ENCODE results near the gene HCAR3.

- TF ChIP-seq, protein P1, sequence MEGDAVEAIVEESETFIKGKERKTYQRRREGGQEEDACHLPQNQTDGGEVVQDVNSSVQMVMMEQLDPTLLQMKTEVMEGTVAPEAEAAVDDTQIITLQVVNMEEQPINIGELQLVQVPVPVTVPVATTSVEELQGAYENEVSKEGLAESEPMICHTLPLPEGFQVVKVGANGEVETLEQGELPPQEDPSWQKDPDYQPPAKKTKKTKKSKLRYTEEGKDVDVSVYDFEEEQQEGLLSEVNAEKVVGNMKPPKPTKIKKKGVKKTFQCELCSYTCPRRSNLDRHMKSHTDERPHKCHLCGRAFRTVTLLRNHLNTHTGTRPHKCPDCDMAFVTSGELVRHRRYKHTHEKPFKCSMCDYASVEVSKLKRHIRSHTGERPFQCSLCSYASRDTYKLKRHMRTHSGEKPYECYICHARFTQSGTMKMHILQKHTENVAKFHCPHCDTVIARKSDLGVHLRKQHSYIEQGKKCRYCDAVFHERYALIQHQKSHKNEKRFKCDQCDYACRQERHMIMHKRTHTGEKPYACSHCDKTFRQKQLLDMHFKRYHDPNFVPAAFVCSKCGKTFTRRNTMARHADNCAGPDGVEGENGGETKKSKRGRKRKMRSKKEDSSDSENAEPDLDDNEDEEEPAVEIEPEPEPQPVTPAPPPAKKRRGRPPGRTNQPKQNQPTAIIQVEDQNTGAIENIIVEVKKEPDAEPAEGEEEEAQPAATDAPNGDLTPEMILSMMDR (IDR thresholded peaks at IDR 0.05) = no peak
- no peak for TF ChIP-seq POLR2A (IDR thresholded peaks at IDR 0.05)
These were observed 30.9 kb upstream of the HCAR3 start for GRCh38 chr12:122747224-122748135.
